A549 (cell line): ENCODE results near the gene LGALS1. TPM values are rescaled to one million over a fixed set of nuclear protein-coding genes. Genes with fewer than 3 reads are reported as not detected.

Experiments used
- ATAC-seq, 2 experiments: fragments of 200-7000 bp in 1 of 2; fragments of >200 bp in 1 of 2; cut with Nextera tagmentation in 1 of 2; cut with Tn5 transposase in 1 of 2; 3 replicates each; pipeline versions ENCODE4 v1.8.0 to v1.9.1; 2018 to 2020; ENCODE audit warnings: mild to moderate bottlenecking in 1 of 2, moderate library complexity in 1 of 2
- CTCF ChIA-PET: fragments of 300-600 bp; sonication (Branson Sonifier 250); formaldehyde crosslinking; extraction: SDS; loops from one replicate; lab custom pipeline; 2021; ENCODE audit warnings: antibody characterized with exemption, inconsistent platforms; lab: Yijun Ruan, JAX
- POLR2A ChIA-PET: fragments of 350-600 bp; formaldehyde crosslinking; extraction: SDS; loops from one replicate; lab custom pipeline; 2021; ENCODE audit warnings: antibody characterized with exemption, inconsistent platforms; lab: Yijun Ruan, JAX
- DNase-seq, 2 experiments: peaks; one replicate each; pipeline versions ENCODE4 v3.0.0 to v3.0.0-alpha.2; 2011 to 2016; ENCODE audit warnings: low read depth in 1 of 2, low spot score in 1 of 2
- FAIRE-seq: peaks from 2 replicates; lab custom pipeline; 2011; peaks lifted over from hg19 to GRCh38; lab: Jason Lieb, UNC
- H3K27ac ChIP-seq, 2 experiments: fragments of >200 bp; sonication (Bioruptor Twin); formaldehyde crosslinking; 3 replicates each; pipeline ENCODE4 v1.5.1; 2016 to 2017
- H3K4me1 ChIP-seq: fragments of >200 bp; sonication (Bioruptor Twin); formaldehyde crosslinking; 3 replicates; pipeline ENCODE4 v1.6.1; 2016
- H3K4me2 ChIP-seq: fragments of >200 bp; sonication (Bioruptor Twin); formaldehyde crosslinking; 3 replicates; pipeline ENCODE4 v1.6.1; 2016
- H3K4me3 ChIP-seq: fragments of >200 bp; sonication (Bioruptor Twin); formaldehyde crosslinking; 3 replicates; pipeline ENCODE4 v1.5.1; 2016
- H3K9me3 ChIP-seq: fragments of >200 bp; sonication (Bioruptor Twin); formaldehyde crosslinking; 3 replicates; pipeline ENCODE4 v1.6.1; 2016
- BHLHE40 ChIP-seq: IDR thresholded peaks from 2 replicates; pipeline ENCODE4 v1.6.1; 2012; ENCODE audit warnings: low read depth, low read length, inconsistent platforms
- CBX2 ChIP-seq: fragments of 200-600 bp; sonication (generic); IDR thresholded peaks from 2 replicates; pipeline ENCODE4 v1.6.1; 2016; ENCODE audit warnings: low read depth, mild to moderate bottlenecking, borderline replicate concordance
- CEBPB ChIP-seq, 2 experiments: fragments of >200 bp in 1 of 2; sonication (Bioruptor Twin) in 1 of 2; formaldehyde crosslinking in 1 of 2; IDR thresholded peaks; 2 replicates each; pipeline ENCODE4 v1.6.1; 2012 to 2016
- FOSB ChIP-seq: fragments of 250-450 bp; sonication (Bioruptor Pico); IDR thresholded peaks from 2 replicates; pipeline ENCODE4 v1.5.0; 2020; ENCODE audit warnings: mild to moderate bottlenecking, moderate library complexity
- GATA3 ChIP-seq: IDR thresholded peaks from 2 replicates; pipeline ENCODE4 v1.6.1; 2012; ENCODE audit warnings: borderline replicate concordance
- HMGXB4 ChIP-seq: fragments of 250-450 bp; sonication (Bioruptor Pico); IDR thresholded peaks from 2 replicates; pipeline ENCODE4 v1.5.0; 2021; ENCODE audit warnings: mild to moderate bottlenecking, moderate library complexity, borderline replicate concordance
- HOXB13 ChIP-seq: fragments of 250-450 bp; sonication (Bioruptor Pico); IDR thresholded peaks from 2 replicates; pipeline ENCODE4 v1.5.0; 2020; ENCODE audit warnings: low read depth, mild to moderate bottlenecking, moderate library complexity
- HOXB5 ChIP-seq: fragments of 250-450 bp; sonication (Bioruptor Pico); IDR thresholded peaks from 2 replicates; pipeline ENCODE4 v1.5.0; 2020; ENCODE audit warnings: mild to moderate bottlenecking, moderate library complexity
- MAZ ChIP-seq: fragments of 150-350 bp; IDR thresholded peaks from 2 replicates; pipeline ENCODE4 v1.6.1; 2014; ENCODE audit warnings: antibody characterized with exemption, low read depth, low read length, borderline replicate concordance
- NR3C1 ChIP-seq: fragments of >200 bp; sonication (Bioruptor Twin); formaldehyde crosslinking; IDR thresholded peaks from 3 replicates; pipeline ENCODE4 v1.6.1; 2017
- POLR2A ChIP-seq: IDR thresholded peaks from 2 replicates; pipeline ENCODE4 v1.6.1; 2012; ENCODE audit warnings: mild to moderate bottlenecking, low read length
- RCOR1 ChIP-seq: fragments of 150-350 bp; IDR thresholded peaks from 2 replicates; pipeline ENCODE4 v1.6.1; 2014; ENCODE audit warnings: antibody characterized with exemption, low read length, low read depth
- SREBF2 ChIP-seq: fragments of 450-650 bp; IDR thresholded peaks from 2 replicates; pipeline ENCODE4 v1.6.1; 2014; ENCODE audit warnings: mild to moderate bottlenecking, moderate library complexity
- TP53 ChIP-seq: fragments of 250-450 bp; sonication (Bioruptor Pico); IDR thresholded peaks from 2 replicates; pipeline ENCODE4 v1.5.0; 2021; ENCODE audit warnings: mild to moderate bottlenecking, moderate library complexity
- USF2 ChIP-seq: fragments of 450-650 bp; IDR thresholded peaks from 2 replicates; pipeline ENCODE4 v1.6.1; 2014; ENCODE audit warnings: antibody characterized with exemption
- ZNF302 ChIP-seq: fragments of 250-450 bp; sonication (Bioruptor Pico); IDR thresholded peaks from 2 replicates; pipeline ENCODE4 v1.9.0; 2021; ENCODE audit warnings: inconsistent platforms, mild to moderate bottlenecking, moderate library complexity
- ZSCAN20 ChIP-seq: fragments of 250-450 bp; sonication (Bioruptor Pico); IDR thresholded peaks from 2 replicates; pipeline ENCODE4 v1.8.0; 2022; ENCODE audit warnings: mild to moderate bottlenecking, moderate library complexity
- WGBS: methylation state at CpG from one replicate; pipeline ENCODE4 v1.1.6; 2017; ENCODE audit errors: missing lambda C conversion rate; 5-methylcytosine and 5-hydroxymethylcytosine counted together
- polyA plus RNA-seq, 4 experiments: library from polyadenylated mRNA; depleted of rRNA in 3 of 4; stranded (reverse); fragments of >200 nt; fragmentation: RNase III in 1 of 4; extraction: RNeasy Plus Mini Kit Qiagen cat#74134 plus additional on column Dnase treatment in 1 of 4; gene quantifications; 2 replicates in 3 of 4; 3 replicates in 1 of 4; pipeline ENCODE4 v1.2.3, GENCODE V29; 2011 to 2017
- TF ChIP-seq, protein P1 (sequence below): fragments of 250-450 bp; sonication (Bioruptor Pico); IDR thresholded peaks from 2 replicates; pipeline ENCODE4 v1.5.0; 2020; ENCODE audit warnings: low read depth, mild to moderate bottlenecking, moderate library complexity
- TF ChIP-seq, protein P2 (sequence below): IDR thresholded peaks from 2 replicates; pipeline ENCODE4 v1.6.1; 2012
- TF ChIP-seq, protein P3 (sequence below): fragments of 150-350 bp; IDR thresholded peaks from 2 replicates; pipeline ENCODE4 v1.6.1; 2014; ENCODE audit warnings: low read depth, mild to moderate bottlenecking, low read length

Gene LGALS1
- polyA plus RNA-seq, 2 of the 4 experiments (the other 2 are of a cell fraction): 584 to 1,477 TPM

GRCh38 chr22:37704645-37705044, 29.2 kb downstream of the LGALS1 start:
- Histone ChIP-seq H3K9me3 (no peaks in the 10 kb centered on the region), H3K4me1 (no peaks in the 10 kb centered on the region), H3K27ac (no peak overlapping the region), H3K4me2 (no peak overlapping the region), H3K4me3 (no peak overlapping the region)
- TF ChIP-seq RCOR1 (no peak), HOXB5 (no peak), TP53 (CRISPR knock-in tag) (no peak), MAZ (no peak), ZNF302 (no peak), POLR2A (no peak), HMGXB4 (no peak), SREBF2 (no peak), CBX2 (no peak), NR3C1 (no peak), ZSCAN20 (CRISPR knock-in tag) (no peak), HOXB13 (no peak), USF2 (no peak)
- TF ChIP-seq, protein P1, sequence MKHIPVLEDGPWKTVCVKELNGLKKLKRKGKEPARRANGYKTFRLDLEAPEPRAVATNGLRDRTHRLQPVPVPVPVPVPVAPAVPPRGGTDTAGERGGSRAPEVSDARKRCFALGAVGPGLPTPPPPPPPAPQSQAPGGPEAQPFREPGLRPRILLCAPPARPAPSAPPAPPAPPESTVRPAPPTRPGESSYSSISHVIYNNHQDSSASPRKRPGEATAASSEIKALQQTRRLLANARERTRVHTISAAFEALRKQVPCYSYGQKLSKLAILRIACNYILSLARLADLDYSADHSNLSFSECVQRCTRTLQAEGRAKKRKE (CRISPR knock-in tag): no peak
- ChIA-PET POLR2A (no interaction called here), CTCF (interaction anchor here (0.7 to 3.0 kb wide), 2 partner anchors 9 to 112 kb away, joined by 3 to 8 read pairs; no protein-coding TSS in a partner anchor)
- no peak for DNase-seq
- ATAC-seq: no peak
- 92% methylated on average over 3 of the region's 3 CpGs for WGBS
- FAIRE-seq: no peak

DNA sequence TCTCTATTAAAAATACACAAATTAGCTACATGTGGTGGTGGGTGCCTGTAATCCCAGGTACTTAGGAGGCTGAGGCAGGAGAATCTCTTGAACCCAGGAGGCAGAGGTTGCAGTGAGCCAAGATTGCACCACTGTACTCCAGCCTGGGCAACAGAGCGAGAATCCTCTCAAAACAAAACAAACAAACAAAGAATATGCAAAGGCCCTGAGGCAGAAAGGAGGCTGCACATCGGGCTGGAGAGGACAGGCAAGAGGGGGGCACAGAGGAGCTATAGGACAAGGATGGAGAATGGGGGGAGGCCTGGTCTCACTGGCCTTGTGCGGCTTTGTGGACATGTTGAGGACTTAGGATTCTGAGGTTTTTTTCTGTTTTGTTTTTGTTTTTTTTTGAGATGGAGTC, 29.8 kb downstream of the LGALS1 start:
- no peak for FAIRE-seq
- TF ChIP-seq, protein P2, sequence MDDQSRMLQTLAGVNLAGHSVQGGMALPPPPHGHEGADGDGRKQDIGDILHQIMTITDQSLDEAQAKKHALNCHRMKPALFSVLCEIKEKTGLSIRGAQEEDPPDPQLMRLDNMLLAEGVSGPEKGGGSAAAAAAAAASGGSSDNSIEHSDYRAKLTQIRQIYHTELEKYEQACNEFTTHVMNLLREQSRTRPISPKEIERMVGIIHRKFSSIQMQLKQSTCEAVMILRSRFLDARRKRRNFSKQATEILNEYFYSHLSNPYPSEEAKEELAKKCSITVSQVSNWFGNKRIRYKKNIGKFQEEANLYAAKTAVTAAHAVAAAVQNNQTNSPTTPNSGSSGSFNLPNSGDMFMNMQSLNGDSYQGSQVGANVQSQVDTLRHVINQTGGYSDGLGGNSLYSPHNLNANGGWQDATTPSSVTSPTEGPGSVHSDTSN: no peak
- no peak for DNase-seq
- H3K27ac ChIP-seq: no peak overlapping the region
- H3K4me3 ChIP-seq: no peak overlapping the region
- ATAC-seq: no peak
- ChIA-PET POLR2A (no interaction called here), CTCF (interaction anchor here (3.0 kb wide), 1 partner anchor 8 kb away, joined by 8 read pairs; no protein-coding TSS in a partner anchor)
- H3K4me1 ChIP-seq: no peaks in the 10 kb centered on the region
- WGBS: 80% methylated on average over 3 of the region's 3 CpGs
- H3K4me2 ChIP-seq: no peak overlapping the region
- no peaks in the 10 kb centered on the region for H3K9me3 ChIP-seq

DNA sequence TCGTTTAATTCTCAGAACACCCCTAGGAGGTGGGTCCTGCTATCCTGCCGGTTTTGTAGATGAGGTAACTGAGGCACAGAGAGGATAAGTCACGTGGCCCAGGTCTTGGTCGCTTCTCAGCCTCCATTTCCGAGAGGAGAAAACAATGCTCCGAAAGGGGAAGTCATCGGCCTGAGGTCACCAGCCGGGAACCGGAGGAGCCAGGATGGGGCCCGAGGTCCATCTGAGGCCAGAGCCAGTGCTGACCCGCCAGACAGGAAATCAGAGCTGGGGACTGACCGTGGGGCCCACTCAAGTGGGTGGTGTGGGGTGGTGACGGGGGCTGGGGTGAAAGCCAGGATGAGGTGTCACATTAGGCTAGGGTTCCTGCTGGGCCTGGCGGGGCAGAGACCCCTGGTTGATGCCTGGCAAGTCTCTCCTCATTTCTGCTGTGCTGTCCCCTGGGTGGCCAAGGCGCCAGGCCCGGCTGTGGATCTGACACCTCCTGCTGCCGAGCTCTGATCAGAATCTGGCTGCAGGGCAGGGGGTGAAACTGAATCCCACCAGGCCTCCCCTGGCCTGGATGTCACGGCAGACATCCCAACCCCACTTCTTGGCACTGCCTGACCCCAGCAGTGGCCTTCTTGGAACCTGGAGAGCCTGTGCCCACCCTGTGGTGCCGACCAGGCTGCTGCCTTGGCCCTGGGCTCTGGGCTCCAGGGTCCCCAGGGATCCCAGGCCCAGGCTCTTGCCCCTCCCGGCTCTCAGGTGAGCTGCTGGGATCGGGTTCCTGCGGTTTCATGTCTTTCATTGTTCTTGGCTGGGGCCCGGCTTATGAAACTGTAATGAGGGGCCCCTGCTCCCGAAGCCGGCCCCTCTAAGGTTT, 33.4 kb downstream of the LGALS1 start:
- no peak for FAIRE-seq
- no peak for DNase-seq
- no peak overlapping the region for H3K4me3 ChIP-seq
- no peak for TF ChIP-seq CBX2
- TF ChIP-seq USF2: no peak
- TF ChIP-seq, protein P3, sequence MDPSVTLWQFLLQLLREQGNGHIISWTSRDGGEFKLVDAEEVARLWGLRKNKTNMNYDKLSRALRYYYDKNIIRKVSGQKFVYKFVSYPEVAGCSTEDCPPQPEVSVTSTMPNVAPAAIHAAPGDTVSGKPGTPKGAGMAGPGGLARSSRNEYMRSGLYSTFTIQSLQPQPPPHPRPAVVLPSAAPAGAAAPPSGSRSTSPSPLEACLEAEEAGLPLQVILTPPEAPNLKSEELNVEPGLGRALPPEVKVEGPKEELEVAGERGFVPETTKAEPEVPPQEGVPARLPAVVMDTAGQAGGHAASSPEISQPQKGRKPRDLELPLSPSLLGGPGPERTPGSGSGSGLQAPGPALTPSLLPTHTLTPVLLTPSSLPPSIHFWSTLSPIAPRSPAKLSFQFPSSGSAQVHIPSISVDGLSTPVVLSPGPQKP: no peak
- no peak for TF ChIP-seq CEBPB (IDR thresholded peaks at IDR 0.05)
- TF ChIP-seq BHLHE40: no peak
- TF ChIP-seq GATA3: no peak
- no peak for TF ChIP-seq FOSB (CRISPR knock-in tag)
- TF ChIP-seq, all 56 proteins: peak for 0
- no peak overlapping the region for H3K27ac ChIP-seq
- no peak overlapping the region for H3K4me2 ChIP-seq
- ChIA-PET POLR2A (no interaction called here), CTCF (interaction anchor here (0.6 to 2.7 kb wide), 2 partner anchors 17 to 66 kb away, joined by 3 to 9 read pairs; no protein-coding TSS in a partner anchor)
- ATAC-seq: no peak
- no peaks in the 10 kb centered on the region for H3K9me3 ChIP-seq
- 89% methylated on average over 12 of the region's 25 CpGs for WGBS
- no peaks in the 10 kb centered on the region for H3K4me1 ChIP-seq
